ENCODE measurements around the gene IFNAR2.

DNA sequence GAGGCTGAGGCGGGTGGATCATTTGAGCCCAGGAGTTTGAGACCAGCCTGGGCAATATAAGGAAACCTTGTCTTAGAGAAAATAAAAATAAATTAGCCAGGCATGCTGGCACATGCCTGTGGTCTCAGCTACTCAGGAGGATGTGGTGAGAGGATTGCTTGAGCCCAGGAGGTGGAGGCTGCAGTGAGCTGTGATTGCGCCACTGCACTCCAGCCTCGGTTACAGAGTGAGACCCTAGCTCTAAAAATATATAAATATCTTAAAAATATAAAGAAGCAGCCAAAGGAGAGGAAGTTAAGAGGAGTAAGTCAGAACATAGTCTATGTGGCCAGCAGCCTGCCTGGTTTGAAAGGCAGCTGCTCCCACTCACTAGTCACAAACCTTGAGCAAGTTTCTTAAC, 31.9 kb downstream of the IFNAR2 start:
- TF ChIP-seq, protein P1, sequence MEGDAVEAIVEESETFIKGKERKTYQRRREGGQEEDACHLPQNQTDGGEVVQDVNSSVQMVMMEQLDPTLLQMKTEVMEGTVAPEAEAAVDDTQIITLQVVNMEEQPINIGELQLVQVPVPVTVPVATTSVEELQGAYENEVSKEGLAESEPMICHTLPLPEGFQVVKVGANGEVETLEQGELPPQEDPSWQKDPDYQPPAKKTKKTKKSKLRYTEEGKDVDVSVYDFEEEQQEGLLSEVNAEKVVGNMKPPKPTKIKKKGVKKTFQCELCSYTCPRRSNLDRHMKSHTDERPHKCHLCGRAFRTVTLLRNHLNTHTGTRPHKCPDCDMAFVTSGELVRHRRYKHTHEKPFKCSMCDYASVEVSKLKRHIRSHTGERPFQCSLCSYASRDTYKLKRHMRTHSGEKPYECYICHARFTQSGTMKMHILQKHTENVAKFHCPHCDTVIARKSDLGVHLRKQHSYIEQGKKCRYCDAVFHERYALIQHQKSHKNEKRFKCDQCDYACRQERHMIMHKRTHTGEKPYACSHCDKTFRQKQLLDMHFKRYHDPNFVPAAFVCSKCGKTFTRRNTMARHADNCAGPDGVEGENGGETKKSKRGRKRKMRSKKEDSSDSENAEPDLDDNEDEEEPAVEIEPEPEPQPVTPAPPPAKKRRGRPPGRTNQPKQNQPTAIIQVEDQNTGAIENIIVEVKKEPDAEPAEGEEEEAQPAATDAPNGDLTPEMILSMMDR (IDR thresholded peaks at IDR 0.05; ENCODE audit: borderline replicate concordance, extremely low read depth, low read length, poor library complexity, severe bottlenecking) = no peak
- no peak for TF ChIP-seq EZH2 (IDR thresholded peaks at IDR 0.05; ENCODE audit: borderline replicate concordance, low read depth, low read length, severe bottlenecking)

Measured in DND-41 (cell line).